Transverse colon (tissue), 4 donors: Measurements from ENCODE around the gene ARID3A. TPM values are rescaled to one million over a fixed set of nuclear protein-coding genes. Genes with fewer than 3 reads are reported as not detected.
A peak's percentile ranks its signal among the peaks of the same experiment; 100 is the strongest.

ENCODE experiments used
- DNase-seq: peaks from one replicate; pipeline ENCODE4 v3.0.0-alpha.2; 2019
- H3K27ac ChIP-seq, 4 donors: fragments of 200-600 bp; sonication (generic); 2 replicates each; pipeline ENCODE4 v1.5.1; 2016 to 2018; ENCODE audit warnings: inconsistent platforms in 4 of 4
- H3K27me3 ChIP-seq: fragments of 200-600 bp; sonication (generic); 2 replicates; pipeline ENCODE4 v1.5.1; 2017; ENCODE audit warnings: inconsistent platforms
- H3K36me3 ChIP-seq, 4 donors: fragments of 200-600 bp; sonication (generic); 2 replicates each; pipeline ENCODE4 v1.5.1; 2017 to 2019; ENCODE audit warnings: inconsistent platforms in 4 of 4
- H3K4me1 ChIP-seq, 4 donors: fragments of 200-600 bp; sonication (generic); 2 replicates each; pipeline ENCODE4 v1.5.1; 2017 to 2020; ENCODE audit warnings: inconsistent platforms in 4 of 4
- H3K4me3 ChIP-seq, 4 donors: fragments of 200-600 bp; sonication (generic); 1 replicate in 1 of 4; 2 replicates in 3 of 4; pipeline versions ENCODE4 v1.5.1 to v1.6.1; 2017 to 2019; ENCODE audit warnings: inconsistent platforms in 4 of 4
- H3K9me3 ChIP-seq, 2 donors: fragments of 200-600 bp; sonication (generic); 2 replicates each; pipeline ENCODE4 v1.5.1; 2017 to 2019; ENCODE audit warnings: inconsistent platforms in 2 of 2
- CTCF ChIP-seq, 5 experiments: fragments of 200-600 bp in 3 of 5; fragments of 450-650 bp in 2 of 5; sonication (generic) in 3 of 5; IDR thresholded peaks; 1 replicate in 2 of 5; 2 replicates in 3 of 5; pipeline ENCODE4 v1.5.1; 2016 to 2017; ENCODE audit warnings: antibody characterized with exemption in 5 of 5, inconsistent platforms in 3 of 5, mild to moderate bottlenecking in 2 of 5, moderate library complexity in 1 of 5
- EP300 ChIP-seq: sonication (generic); formaldehyde crosslinking; IDR thresholded peaks from one replicate; pipeline ENCODE4 v1.6.1; 2017; ENCODE audit warnings: antibody characterized with exemption, low read depth
- POLR2A ChIP-seq: fragments of 450-650 bp; IDR thresholded peaks from one replicate; pipeline ENCODE4 v1.6.1; 2016; ENCODE audit warnings: antibody characterized with exemption, mild to moderate bottlenecking, moderate library complexity
- POLR2AphosphoS5 ChIP-seq, 3 donors: sonication (generic); formaldehyde crosslinking; IDR thresholded peaks; one replicate each; pipeline ENCODE4 v1.6.1; 2016; ENCODE audit warnings: antibody characterized with exemption in 3 of 3
- WGBS, 2 donors: methylation state at CpG; one replicate each; pipeline ENCODE4 v1.1.5; 2018; ENCODE audit warnings: low coverage in 1 of 2; 5-methylcytosine and 5-hydroxymethylcytosine counted together
- in situ Hi-C, 4 donors: fragments of 200-750 bp; cut with MboI; loops; one replicate each; pipeline versions ENCODE4 v1.15.0 to v1.15.1; 2017; ENCODE audit warnings: low sequenced_read_pairs in 3 of 4, low pct_ligation_motif_present in 1 of 4, low pct_unique_long_range_greater_than_20kb in 1 of 4
- intact Hi-C: fragments of 100-400 bp; cut with DNase I; formaldehyde crosslinking; loops from one replicate; pipeline ENCODE4 v1.15.1; 2023; ENCODE audit warnings: low total_unique reads
- total RNA-seq, 4 donors: library from RNA; depleted of rRNA; stranded (reverse); fragments of >200 nt; gene quantifications; one replicate each; pipeline ENCODE4 v1.1.0, GENCODE V29; 2016

The ARID3A gene
- total RNA-seq, 4 donors from 2014 or later, result 2.2 to 8.7 (median 4.3) TPM

GRCh38 chr19:942133-942645, 16.4 kb downstream of the ARID3A start:
- peaks cover 11 to 43% (median 24%) of the 10 kb centered on the region in 4 donors for H3K4me1 ChIP-seq

GRCh38 chr19:943551-944170, 17.8 kb downstream of the ARID3A start:
- no peak overlapping the region for H3K4me3 ChIP-seq
- in situ Hi-C loops (no loop called here), intact Hi-C loops (no loop called here)
- no peak for TF ChIP-seq POLR2AphosphoS5 (IDR thresholded peaks at IDR 0.05)
- TF ChIP-seq CTCF (IDR thresholded peaks at IDR 0.05), result no peak
- no peak for TF ChIP-seq POLR2A
- no peak for TF ChIP-seq EP300
- H3K27me3 ChIP-seq, result no peaks in the 10 kb centered on the region
- no peak for DNase-seq
- WGBS, 2 donors, result 84 to 90% methylated on average over 2 to 16 of the region's 17 CpGs
- H3K27ac ChIP-seq, result no peak overlapping the region
- H3K9me3 ChIP-seq, result no peaks in the 10 kb centered on the region
- peaks cover 11 to 43% (median 24%) of the 10 kb centered on the region in 4 donors for H3K4me1 ChIP-seq
- no peaks in the 10 kb centered on the region for H3K36me3 ChIP-seq

More at GRCh38 chr19:942133-942645, 16.4 kb downstream of the ARID3A start:
- no peaks in the 10 kb centered on the region for H3K27me3 ChIP-seq
- 89% methylated on average over 28 of the region's 32 CpGs; no CpG with 5 or more reads in 1 of the 2 donors for WGBS, 2 donors
- H3K36me3 ChIP-seq, result no peaks in the 10 kb centered on the region
- in situ Hi-C loops, result no loop called here
- H3K9me3 ChIP-seq, result no peaks in the 10 kb centered on the region
- DNase-seq, result no peak
- intact Hi-C loops, result no loop called here
- H3K4me3 ChIP-seq, result no peak overlapping the region
- TF ChIP-seq POLR2A (no peak), CTCF (IDR thresholded peaks at IDR 0.05) (no peak), EP300 (no peak), POLR2AphosphoS5 (IDR thresholded peaks at IDR 0.05) (no peak)
- no peak overlapping the region for H3K27ac ChIP-seq

- no peaks in the 10 kb centered on the region for H3K36me3 ChIP-seq
- peak; percentile 83 for DNase-seq
- no peak overlapping the region for H3K27ac ChIP-seq
- in situ Hi-C loops (no loop called here), intact Hi-C loops (no loop called here)
- H3K9me3 ChIP-seq, result no peaks in the 10 kb centered on the region
- TF ChIP-seq CTCF (IDR thresholded peaks at IDR 0.05) (no peak), POLR2A (no peak), POLR2AphosphoS5 (IDR thresholded peaks at IDR 0.05) (peak in 1 of 3 donors; percentile 26), EP300 (no peak)
- no peaks in the 10 kb centered on the region for H3K27me3 ChIP-seq
- peaks cover 11 to 43% (median 24%) of the 10 kb centered on the region in 4 donors for H3K4me1 ChIP-seq
- 73% methylated on average over 7 of the region's 27 CpGs; no CpG with 5 or more reads in 1 of the 2 donors for WGBS, 2 donors
- H3K4me3 ChIP-seq, result no peak overlapping the region
Observed at GRCh38 chr19:944171-944567, 18.3 kb downstream of the ARID3A start.

GRCh38 chr19:944663-945241, 18.9 kb downstream of the ARID3A start:
- no peak for TF ChIP-seq EP300
- no peak for TF ChIP-seq POLR2A
- no peak for TF ChIP-seq CTCF (IDR thresholded peaks at IDR 0.05)
- no peak for TF ChIP-seq POLR2AphosphoS5 (IDR thresholded peaks at IDR 0.05)
- no peak overlapping the region for H3K27ac ChIP-seq
- in situ Hi-C loops (no loop called here), intact Hi-C loops (no loop called here)
- peak; percentile 59 for DNase-seq
- peaks cover 11 to 43% (median 24%) of the 10 kb centered on the region in 4 donors for H3K4me1 ChIP-seq
- WGBS, 2 donors, result 50 to 56% methylated on average over 15 to 22 of the region's 22 CpGs
- no peak overlapping the region for H3K4me3 ChIP-seq
- H3K36me3 ChIP-seq, result no peaks in the 10 kb centered on the region
- no peaks in the 10 kb centered on the region for H3K9me3 ChIP-seq
- no peaks in the 10 kb centered on the region for H3K27me3 ChIP-seq
